Hematopoietic multipotent progenitor cell treated with erythropoietin and hydrocortisone succinate and interleukin-3 and kit ligand, for 4 days (in vitro differentiated cells): ENCODE results near the gene PROM1.

Experiments
- DNase-seq: peaks from one replicate; pipeline ENCODE4 v3.0.0-alpha.2; 2015

Gene PROM1

GRCh38 chr4:16023776-16024408 lies 59.9 kb downstream of the PROM1 start:
- no peak for DNase-seq

GRCh38 chr4:16021804-16022560 lies 61.8 kb downstream of the PROM1 start:
- DNase-seq, result no peak

GRCh38 chr4:16019649-16020048 lies 64.2 kb downstream of the PROM1 start:
- DNase-seq, result no peak

- no peak for DNase-seq
Measured at GRCh38 chr4:16018841-16019240, 65.0 kb downstream of the PROM1 start.

GRCh38 chr4:16018061-16018676 lies 65.7 kb downstream of the PROM1 start:
- DNase-seq, result no peak

- no peak for DNase-seq
Measured at GRCh38 chr4:16016536-16016935, 67.3 kb downstream of the PROM1 start.

- no peak for DNase-seq
Measured at GRCh38 chr4:16011173-16011572, 72.7 kb downstream of the PROM1 start.

GRCh38 chr4:16009153-16009552 lies 74.7 kb downstream of the PROM1 start:
- no peak for DNase-seq

- DNase-seq, result no peak
Measured at GRCh38 chr4:16007471-16008095, 76.2 kb downstream of the PROM1 start.

- no peak for DNase-seq
Measured at GRCh38 chr4:16006771-16007446, 76.9 kb downstream of the PROM1 start.

- DNase-seq, result no peak
Measured at GRCh38 chr4:16005676-16006075, 78.1 kb downstream of the PROM1 start.

GRCh38 chr4:16001484-16001858 lies 82.4 kb downstream of the PROM1 start:
- DNase-seq, result peak; percentile 91

- DNase-seq, result no peak
Measured at GRCh38 chr4:16000708-16001483, 82.9 kb downstream of the PROM1 start.

GRCh38 chr4:15996773-15997172 lies 87.0 kb downstream of the PROM1 start:
- DNase-seq, result no peak

GRCh38 chr4:15995826-15996225 lies 88.0 kb downstream of the PROM1 start:
- DNase-seq, result no peak

GRCh38 chr4:15992167-15992485 lies 91.7 kb downstream of the PROM1 start:
- peak; percentile 9 for DNase-seq

GRCh38 chr4:15990570-15991285 lies 93.1 kb downstream of the PROM1 start:
- DNase-seq, result no peak

- peak; percentile 7 for DNase-seq
Measured at GRCh38 chr4:15989424-15989823, 94.4 kb downstream of the PROM1 start.

- peak; percentile 52 for DNase-seq
Measured at GRCh38 chr4:15988222-15988621, 95.6 kb downstream of the PROM1 start.

- no peak for DNase-seq
Measured at GRCh38 chr4:15986907-15987306, 96.9 kb downstream of the PROM1 start.

- no peak for DNase-seq
Measured at GRCh38 chr4:15983610-15984009, 100.2 kb downstream of the PROM1 start.
